Erythroblast (primary cell): Measurements from ENCODE around the gene STON1.
"Not testable (repeated sequence)": the region's sequence is repeated elsewhere in the genome, so short reads cannot be mapped to it uniquely, and the experiment has no call there.

Source experiments
- DNase-seq, 2 experiments: peaks; one replicate each; lab custom pipeline; 2025; lab: John Stamatoyannopoulos, UW
- GATA1 ChIP-seq: IDR thresholded peaks from 2 replicates; pipeline ENCODE4 v1.6.1; 2011; ENCODE audit warnings: low read depth, mild to moderate bottlenecking, control low read depth, low read length, moderate library complexity
- POLR2A ChIP-seq: IDR thresholded peaks from 2 replicates; pipeline ENCODE4 v1.6.1; 2011; ENCODE audit warnings: mild to moderate bottlenecking, low read length

Gene STON1

GRCh38 chr2:48541666-48542389 lies 11.9 kb downstream of the STON1 start:
- DNase-seq: no peak
- TF ChIP-seq POLR2A (no peak), GATA1 (no peak)

DNA sequence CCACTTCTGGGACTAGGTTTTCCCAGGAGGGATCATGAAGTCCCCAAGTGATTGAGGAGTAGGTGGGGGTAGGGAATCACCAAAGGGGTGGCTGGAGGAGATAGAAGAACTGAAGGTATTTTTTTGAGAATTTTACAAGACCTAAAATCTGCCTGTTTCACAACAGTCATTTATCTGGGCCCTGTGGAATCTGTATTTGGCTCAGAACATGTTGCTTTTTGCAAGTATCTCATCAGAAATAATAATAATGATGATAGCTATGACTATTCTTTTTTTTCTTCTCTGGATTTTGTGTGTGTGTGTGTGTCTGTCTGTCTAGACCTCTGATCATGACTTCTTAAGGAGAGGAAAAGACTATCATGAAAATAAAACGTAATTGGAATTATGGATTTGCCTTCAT lies 13.9 kb downstream of the STON1 start:
- no peak for TF ChIP-seq GATA1
- no peak for TF ChIP-seq POLR2A
- DNase-seq: no peak

DNA sequence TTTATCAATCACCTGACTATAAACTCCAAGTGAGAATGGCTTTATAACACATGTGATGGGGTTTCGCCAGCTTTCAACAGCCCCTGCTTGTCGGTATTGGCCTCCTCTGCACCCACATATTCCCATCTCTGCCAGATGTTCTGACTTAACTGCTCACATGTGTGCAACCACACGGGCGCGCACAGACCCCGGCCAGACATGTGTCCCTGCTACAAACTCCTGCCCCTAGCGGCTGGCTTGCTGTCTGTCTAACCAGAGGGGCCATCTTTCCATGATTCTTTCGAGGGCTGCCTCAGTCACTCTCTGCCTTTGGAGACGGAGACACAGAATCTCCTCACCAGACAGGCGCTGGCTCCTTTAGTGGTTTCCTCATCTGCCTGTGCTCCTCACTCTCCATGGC lies 15.3 kb downstream of the STON1 start:
- TF ChIP-seq GATA1 (no peak), POLR2A (no peak)
- DNase-seq: no peak

- TF ChIP-seq POLR2A (no peak), GATA1 (no peak)
Measured at GRCh38 chr2:48548840-48549239, 18.9 kb downstream of the STON1 start.

GRCh38 chr2:48549972-48550371 lies 20.0 kb downstream of the STON1 start:
- DNase-seq: no peak

More at GRCh38 chr2:48548840-48549239, 18.9 kb downstream of the STON1 start:
- no peak for DNase-seq

DNA sequence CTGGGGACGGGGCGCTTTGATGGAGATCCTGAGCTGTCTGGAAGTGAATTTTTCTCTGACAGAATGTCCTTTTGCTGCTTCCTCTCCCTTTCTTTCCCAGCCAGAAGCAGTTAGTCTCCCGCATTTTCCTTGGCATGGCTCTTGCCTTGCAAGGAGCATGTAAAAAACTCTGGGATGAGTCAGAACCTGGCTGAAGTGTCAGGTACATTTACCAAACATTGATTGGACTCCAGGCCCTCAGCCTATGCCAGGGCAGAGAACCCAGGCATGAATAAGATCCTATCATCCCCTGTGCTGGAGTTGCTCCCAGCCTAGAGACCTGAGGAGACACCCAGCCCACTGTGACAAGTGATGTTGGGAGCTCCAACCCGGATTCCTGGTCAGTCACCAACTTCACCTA lies 21.6 kb downstream of the STON1 start:
- no peak for TF ChIP-seq GATA1
- no peak for TF ChIP-seq POLR2A
- no peak for DNase-seq

More at GRCh38 chr2:48549972-48550371, 20.0 kb downstream of the STON1 start:
- no peak for TF ChIP-seq POLR2A
- no peak for TF ChIP-seq GATA1

GRCh38 chr2:48555071-48555470 lies 25.1 kb downstream of the STON1 start:
- DNase-seq: not testable (repeated sequence)

- TF ChIP-seq POLR2A (no peak), GATA1 (no peak)
- DNase-seq: no peak
Measured at GRCh38 chr2:48558456-48558855, 28.5 kb downstream of the STON1 start.

DNA sequence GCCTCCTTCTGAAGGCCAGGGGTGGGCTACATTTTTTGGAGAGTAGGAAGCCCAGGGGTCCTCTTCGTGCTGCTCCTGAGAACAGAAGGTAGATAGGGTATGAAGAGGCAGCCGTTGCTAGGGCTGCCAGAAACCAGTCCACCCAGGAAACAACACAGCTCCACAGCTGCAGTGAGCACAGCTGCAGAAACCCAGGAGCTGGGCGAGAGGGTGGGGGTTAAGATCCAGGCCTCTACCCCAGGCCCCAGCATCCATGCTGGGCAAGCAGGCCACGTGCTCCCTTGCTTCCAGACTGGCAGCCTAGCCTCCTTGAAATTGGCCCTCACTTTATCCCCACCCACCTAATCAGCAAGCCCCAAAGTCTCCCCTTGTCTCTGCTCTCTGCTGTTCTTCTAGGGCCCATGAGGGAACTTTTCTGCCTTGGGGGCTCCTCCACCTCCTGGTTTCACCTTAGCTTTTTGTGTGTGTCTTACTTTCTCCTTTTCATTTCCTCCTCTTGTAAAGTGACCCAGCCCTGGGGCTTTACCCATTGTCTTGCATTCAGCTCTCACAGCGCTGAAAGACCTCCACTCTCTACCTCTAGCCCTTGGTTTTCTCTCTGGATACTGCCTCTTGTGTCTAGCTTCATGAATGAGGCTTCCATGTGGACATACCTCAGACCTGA lies 30.7 kb downstream of the STON1 start:
- DNase-seq: no peak
- TF ChIP-seq GATA1: no peak
- TF ChIP-seq POLR2A: no peak

- TF ChIP-seq POLR2A (no peak), GATA1 (no peak)
- no peak for DNase-seq
Measured at GRCh38 chr2:48562281-48562680, 32.3 kb downstream of the STON1 start.

GRCh38 chr2:48566592-48567310 lies 36.8 kb downstream of the STON1 start:
- no peak for DNase-seq
- TF ChIP-seq GATA1: no peak
- TF ChIP-seq POLR2A: no peak

DNA sequence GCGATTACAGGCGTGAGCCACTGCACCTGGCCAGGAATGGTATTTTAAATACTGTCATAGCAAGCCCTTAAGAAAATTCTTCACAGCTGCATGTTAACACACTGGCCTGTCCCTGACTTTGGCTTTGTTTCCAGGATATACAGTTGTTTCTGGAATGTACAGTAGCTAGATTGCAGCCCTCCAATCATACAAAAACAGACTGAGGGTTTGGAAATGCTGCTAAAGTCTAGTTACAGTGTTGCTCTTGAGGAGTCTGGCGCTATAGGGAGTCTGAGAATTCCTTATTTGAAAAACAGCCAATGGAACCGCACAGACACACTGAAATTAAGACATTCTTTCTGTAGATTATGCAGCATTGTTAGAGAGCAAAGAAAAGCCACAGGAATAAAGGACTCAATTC lies 37.7 kb downstream of the STON1 start:
- no peak for DNase-seq

GRCh38 chr2:48568547-48568946 lies 38.6 kb downstream of the STON1 start:
- no peak for DNase-seq
- TF ChIP-seq POLR2A (no peak), GATA1 (no peak)

More for the DNA sequence above, 37.7 kb downstream of the STON1 start:
- no peak for TF ChIP-seq GATA1
- no peak for TF ChIP-seq POLR2A

DNA sequence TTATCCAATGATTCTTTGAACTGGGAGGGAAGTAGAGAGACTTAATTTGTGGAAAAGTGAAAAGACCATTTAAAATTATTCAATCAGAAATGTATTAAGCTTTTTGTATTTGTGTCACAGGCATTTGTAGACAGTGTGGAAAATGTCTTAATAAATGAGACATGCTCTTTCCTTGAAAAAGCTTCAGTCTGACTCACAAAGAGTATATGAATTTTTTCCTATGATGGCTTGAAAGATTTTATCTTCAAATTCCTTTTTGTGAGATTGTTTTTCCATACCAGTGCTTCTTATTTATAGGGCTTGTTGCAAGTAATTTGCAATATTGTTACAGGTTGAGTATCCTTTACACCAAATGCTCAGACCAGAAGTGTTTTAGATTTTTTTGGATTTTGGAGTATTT lies 39.5 kb downstream of the STON1 start:
- no peak for DNase-seq
- TF ChIP-seq POLR2A: no peak
- no peak for TF ChIP-seq GATA1

DNA sequence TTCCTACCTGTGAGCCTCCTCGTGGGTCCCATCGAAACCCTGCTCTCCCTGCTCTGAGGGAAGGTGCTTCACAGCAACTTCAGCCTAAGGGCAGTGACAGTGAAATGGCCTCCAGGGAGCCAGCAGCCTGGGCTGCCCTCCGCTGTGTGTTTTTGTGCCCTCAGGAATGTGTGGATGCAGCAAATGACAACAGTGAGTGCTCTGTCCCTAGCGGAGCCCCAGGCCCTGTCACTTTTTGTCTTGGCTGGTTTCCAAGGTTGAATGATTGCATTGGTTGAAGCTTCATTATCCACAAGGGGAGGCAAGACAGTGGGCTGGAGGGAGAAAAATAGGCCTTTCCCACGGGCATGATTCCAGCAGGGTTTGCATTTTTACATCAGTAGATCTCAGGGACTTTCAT lies 42.9 kb downstream of the STON1 start:
- TF ChIP-seq GATA1 (no peak), POLR2A (no peak)
- no peak for DNase-seq
